Neural progenitor cell (in vitro differentiated cells): Measurements from ENCODE around the gene HES3. TPM values are rescaled to one million over a fixed set of nuclear protein-coding genes. Genes with fewer than 3 reads are reported as not detected.

Experiments used
- DNase-seq: peaks from one replicate; pipeline ENCODE4 v3.0.0-alpha.2; 2016; ENCODE audit warnings: low spot score
- H2AFZ ChIP-seq: fragments of 200-600 bp; sonication (generic); replicated peaks from 2 replicates; pipeline ENCODE4 v1.6.1; 2016; ENCODE audit warnings: antibody characterized with exemption
- H3F3A ChIP-seq: fragments of 200-600 bp; sonication (generic); 2 replicates; pipeline ENCODE4 v1.6.1; 2016; ENCODE audit warnings: antibody characterized with exemption, low read depth
- H3K27ac ChIP-seq: fragments of 200-600 bp; sonication (generic); 2 replicates; pipeline ENCODE4 v1.5.1; 2016; ENCODE audit warnings: mild to moderate bottlenecking
- H3K27me3 ChIP-seq: fragments of 200-600 bp; sonication (generic); 2 replicates; pipeline ENCODE4 v1.6.1; 2016; ENCODE audit warnings: mild to moderate bottlenecking, moderate library complexity
- H3K36me3 ChIP-seq: fragments of 200-600 bp; sonication (generic); 2 replicates; pipeline ENCODE4 v1.5.1; 2016
- H3K4me1 ChIP-seq: fragments of 200-600 bp; sonication (generic); 2 replicates; pipeline ENCODE4 v1.6.1; 2016; ENCODE audit warnings: mixed run types
- H3K4me2 ChIP-seq: fragments of 200-600 bp; sonication (generic); 2 replicates; pipeline ENCODE4 v1.6.1; 2016
- H3K4me3 ChIP-seq: fragments of 200-600 bp; sonication (generic); 2 replicates; pipeline ENCODE4 v1.5.1; 2016
- H3K79me2 ChIP-seq: fragments of 200-600 bp; sonication (generic); 2 replicates; pipeline ENCODE4 v1.6.1; 2016; ENCODE audit warnings: low read depth
- H3K9ac ChIP-seq: fragments of 200-600 bp; sonication (generic); 2 replicates; pipeline ENCODE4 v1.6.1; 2016
- H3K9me3 ChIP-seq: fragments of 200-600 bp; sonication (generic); 2 replicates; pipeline ENCODE4 v1.5.1; 2016; ENCODE audit warnings: low read depth
- H4K20me1 ChIP-seq: fragments of 200-600 bp; sonication (generic); 2 replicates; pipeline ENCODE4 v1.6.1; 2016; ENCODE audit warnings: low read depth
- H3K27ac Mint-ChIP-seq: 3 replicates; pipeline ENCODE4 v1.8.0; 2021; ENCODE audit warnings: mixed read lengths
- H3K27me3 Mint-ChIP-seq: 2 replicates; pipeline ENCODE4 v1.8.0; 2022; ENCODE audit warnings: low read depth, mild to moderate bottlenecking, inconsistent platforms, moderate library complexity, mixed read lengths; ENCODE audit not compliant: insufficient read depth
- H3K36me3 Mint-ChIP-seq: 3 replicates; pipeline ENCODE4 v1.8.0; 2021; ENCODE audit warnings: mixed read lengths
- H3K4me1 Mint-ChIP-seq: 3 replicates; pipeline ENCODE4 v1.8.0; 2021; ENCODE audit warnings: mixed read lengths
- H3K4me3 Mint-ChIP-seq: 3 replicates; pipeline ENCODE4 v1.8.0; 2021; ENCODE audit warnings: mild to moderate bottlenecking, moderate library complexity, mixed read lengths
- H3K9me3 Mint-ChIP-seq: 3 replicates; pipeline ENCODE4 v1.8.0; 2020; ENCODE audit warnings: mixed read lengths
- CTCF ChIP-seq: fragments of 200-600 bp; sonication (generic); IDR thresholded peaks from 2 replicates; pipeline ENCODE4 v1.5.1; 2017; ENCODE audit warnings: antibody characterized with exemption, mild to moderate bottlenecking
- EZH2 ChIP-seq: fragments of 200-600 bp; sonication (generic); IDR thresholded peaks from 2 replicates; pipeline ENCODE4 v1.6.1; 2017; ENCODE audit warnings: antibody characterized with exemption, mild to moderate bottlenecking, moderate library complexity
- EZH2phosphoT487 ChIP-seq: fragments of 200-600 bp; sonication (generic); IDR thresholded peaks from 2 replicates; pipeline ENCODE4 v1.6.1; 2017; ENCODE audit warnings: antibody characterized with exemption
- total RNA-seq: library from RNA; depleted of rRNA; stranded (reverse); fragments of >200 nt; gene quantifications from 2 replicates; pipeline ENCODE4 v1.2.3, GENCODE V29; 2015; ENCODE audit warnings: low replicate concordance

HES3 gene
- total RNA-seq, 1 donor from 2014 or later = 5.5 TPM

- H4K20me1 ChIP-seq = peaks cover 72% of the 10 kb centered on the region
- H3K36me3 Mint-ChIP-seq = peaks cover 2% of the 10 kb centered on the region
- H3K27me3 ChIP-seq = peaks cover 8% of the 10 kb centered on the region
- H3K27ac Mint-ChIP-seq = no peak overlapping the region
- no peak overlapping the region for H2AFZ ChIP-seq
- H3K4me1 Mint-ChIP-seq = peaks cover 21% of the 10 kb centered on the region
- TF ChIP-seq CTCF = no peak
- TF ChIP-seq EZH2 = no peak
- no peak for TF ChIP-seq EZH2phosphoT487
- H3K4me3 Mint-ChIP-seq = no peak overlapping the region
- H3K9me3 ChIP-seq = no peaks in the 10 kb centered on the region
- H3K4me1 ChIP-seq = peaks cover 16% of the 10 kb centered on the region
- no peak for DNase-seq
- H3K4me2 ChIP-seq = no peak overlapping the region
- H3F3A ChIP-seq = peaks cover 26% of the 10 kb centered on the region
- H3K36me3 ChIP-seq = no peaks in the 10 kb centered on the region
- H3K4me3 ChIP-seq = no peak overlapping the region
- no peaks in the 10 kb centered on the region for H3K9me3 Mint-ChIP-seq
- no peak overlapping the region for H3K9ac ChIP-seq
- H3K27ac ChIP-seq = no peak overlapping the region
- H3K79me2 ChIP-seq = peaks cover 10% of the 10 kb centered on the region
- H3K27me3 Mint-ChIP-seq = peaks cover 7% of the 10 kb centered on the region
Measured at GRCh38 chr1:6257541-6258069, 13.6 kb downstream of the HES3 start.

GRCh38 chr1:6258675-6259074 is 14.7 kb downstream of the HES3 start:
- Mint-ChIP-seq H3K9me3 (no peaks in the 10 kb centered on the region), H3K27me3 (peaks cover 5% of the 10 kb centered on the region), H3K27ac (no peak overlapping the region), H3K4me3 (peak overlapping the region; percentile 84), H3K4me1 (peaks cover 25% of the 10 kb centered on the region), H3K36me3 (peaks cover 2% of the 10 kb centered on the region)
- peaks cover 26% of the 10 kb centered on the region for H3F3A ChIP-seq
- H3K9me3 ChIP-seq = no peaks in the 10 kb centered on the region
- TF ChIP-seq CTCF (no peak), EZH2phosphoT487 (no peak), EZH2 (no peak)
- peaks cover 16% of the 10 kb centered on the region for H3K4me1 ChIP-seq
- H2AFZ ChIP-seq = no peak overlapping the region
- peaks cover 10% of the 10 kb centered on the region for H3K79me2 ChIP-seq
- peaks cover 8% of the 10 kb centered on the region for H3K27me3 ChIP-seq
- H3K9ac ChIP-seq = no peak overlapping the region
- peaks cover 62% of the 10 kb centered on the region for H4K20me1 ChIP-seq
- no peaks in the 10 kb centered on the region for H3K36me3 ChIP-seq
- H3K4me3 ChIP-seq = no peak overlapping the region
- no peak for DNase-seq
- no peak overlapping the region for H3K27ac ChIP-seq
- no peak overlapping the region for H3K4me2 ChIP-seq

- Mint-ChIP-seq H3K36me3 (peaks cover 2% of the 10 kb centered on the region), H3K9me3 (no peaks in the 10 kb centered on the region), H3K4me1 (peaks cover 30% of the 10 kb centered on the region), H3K4me3 (peak overlapping the region; percentile 84), H3K27me3 (peaks cover 5% of the 10 kb centered on the region), H3K27ac (peak overlapping the region; percentile 60)
- peaks cover 26% of the 10 kb centered on the region for H3F3A ChIP-seq
- DNase-seq = peak; percentile 94
- no peak overlapping the region for H2AFZ ChIP-seq
- H3K27me3 ChIP-seq = peaks cover 8% of the 10 kb centered on the region
- H3K27ac ChIP-seq = no peak overlapping the region
- no peaks in the 10 kb centered on the region for H3K36me3 ChIP-seq
- no peak overlapping the region for H3K9ac ChIP-seq
- peaks cover 10% of the 10 kb centered on the region for H3K79me2 ChIP-seq
- peak; percentile 7 for TF ChIP-seq EZH2phosphoT487
- TF ChIP-seq CTCF = no peak
- no peak for TF ChIP-seq EZH2
- peak overlapping the region; percentile 95 for H3K4me2 ChIP-seq
- peaks cover 53% of the 10 kb centered on the region for H4K20me1 ChIP-seq
- peaks cover 16% of the 10 kb centered on the region for H3K4me1 ChIP-seq
- H3K4me3 ChIP-seq = peak overlapping the region; percentile 77
- H3K9me3 ChIP-seq = no peaks in the 10 kb centered on the region
Measured at GRCh38 chr1:6259491-6260362, 15.7 kb downstream of the HES3 start.
